Large intestine (tissue), 3 donors: ENCODE data around the gene MNT. TPM values are rescaled to one million over a fixed set of nuclear protein-coding genes. Genes with fewer than 3 reads are reported as not detected.
A peak's percentile ranks its signal among the peaks of the same experiment; 100 is the strongest.

ENCODE experiments used
- DNase-seq, 2 donors: peaks; one replicate each; pipeline versions ENCODE4 v3.0.0 to v3.0.0-alpha.2; 2013
- H3K27ac ChIP-seq: one replicate; pipeline ENCODE4 v1.5.1; 2013; ENCODE audit warnings: low read length
- H3K27me3 ChIP-seq: 2 replicates; pipeline ENCODE4 v1.6.1; 2013; ENCODE audit warnings: low read length; ENCODE audit not compliant: control insufficient read depth, insufficient read depth
- H3K36me3 ChIP-seq: 2 replicates; pipeline ENCODE4 v1.6.1; 2013; ENCODE audit warnings: low read length; ENCODE audit not compliant: control insufficient read depth, insufficient read depth
- H3K4me1 ChIP-seq: one replicate; pipeline ENCODE4 v1.6.1; 2013; ENCODE audit warnings: low read length; ENCODE audit not compliant: control insufficient read depth, insufficient read depth
- H3K4me3 ChIP-seq: one replicate; pipeline ENCODE4 v1.5.1; 2013; ENCODE audit warnings: low read length
- H3K9me3 ChIP-seq: one replicate; pipeline ENCODE4 v1.6.1; 2013; ENCODE audit warnings: mild to moderate bottlenecking, low read depth, low read length, moderate library complexity; ENCODE audit not compliant: control insufficient read depth
- WGBS: methylation state at CpG from one replicate; pipeline ENCODE4 v1.1.5; 2013; ENCODE audit warnings: low lambda C conversion rate; ENCODE audit not compliant: insufficient coverage; 5-methylcytosine and 5-hydroxymethylcytosine counted together
- polyA plus RNA-seq: library from polyadenylated mRNA; unstranded; fragments of 120-200 nt; gene quantifications from one replicate; pipeline ENCODE4 v1.2.1, GENCODE V29; 2013

The MNT gene
- polyA plus RNA-seq, 1 donor, result 20.3 TPM

GRCh38 chr17:2405247-2405926 is 4.5 kb upstream of the MNT start:
- peaks cover 2% of the 10 kb centered on the region for H3K36me3 ChIP-seq
- H3K27me3 ChIP-seq, result no peaks in the 10 kb centered on the region
- peak overlapping the region; percentile 100 for H3K27ac ChIP-seq
- H3K9me3 ChIP-seq, result no peaks in the 10 kb centered on the region
- no CpG with 5 or more reads among the region's 14 CpGs for WGBS
- H3K4me1 ChIP-seq, result peaks cover 45% of the 10 kb centered on the region
- no peak for DNase-seq
- no peak overlapping the region for H3K4me3 ChIP-seq

GRCh38 chr17:2403044-2403443 is 2.2 kb upstream of the MNT start:
- WGBS, result no CpG with 5 or more reads among the region's 4 CpGs
- Histone ChIP-seq H3K9me3 (peaks cover 5% of the 10 kb centered on the region), H3K4me1 (peaks cover 54% of the 10 kb centered on the region), H3K27ac (no peak overlapping the region), H3K36me3 (peaks cover 2% of the 10 kb centered on the region), H3K27me3 (no peaks in the 10 kb centered on the region), H3K4me3 (no peak overlapping the region)
- no peak for DNase-seq

- H3K4me3 ChIP-seq, result peak overlapping the region; percentile 61
- peaks cover 5% of the 10 kb centered on the region for H3K9me3 ChIP-seq
- no peaks in the 10 kb centered on the region for H3K27me3 ChIP-seq
- H3K4me1 ChIP-seq, result peaks cover 54% of the 10 kb centered on the region
- H3K36me3 ChIP-seq, result peaks cover 2% of the 10 kb centered on the region
- H3K27ac ChIP-seq, result peak overlapping the region; percentile 79
- WGBS, result no CpG with 5 or more reads among the region's 15 CpGs
- no peak for DNase-seq
Observed at GRCh38 chr17:2402544-2402943, 1.7 kb upstream of the MNT start.

- H3K27ac ChIP-seq, result peak overlapping the region; percentile 100
- H3K27me3 ChIP-seq, result no peaks in the 10 kb centered on the region
- peaks cover 5% of the 10 kb centered on the region for H3K9me3 ChIP-seq
- peak; percentile 99 to 100 for DNase-seq
- H3K4me1 ChIP-seq, result peaks cover 53% of the 10 kb centered on the region
- WGBS, result no CpG with 5 or more reads among the region's 72 CpGs
- peaks cover 2% of the 10 kb centered on the region for H3K36me3 ChIP-seq
- H3K4me3 ChIP-seq, result peak overlapping the region; percentile 77
Observed at GRCh38 chr17:2401426-2402221, 764 bp upstream of the MNT start.

GRCh38 chr17:2400474-2400866 is 390 bp downstream of the MNT start:
- WGBS, result no CpG with 5 or more reads among the region's 43 CpGs
- peak overlapping the region; percentile 96 for H3K4me3 ChIP-seq
- H3K9me3 ChIP-seq, result peaks cover 5% of the 10 kb centered on the region
- H3K27me3 ChIP-seq, result no peaks in the 10 kb centered on the region
- peaks cover 2% of the 10 kb centered on the region for H3K36me3 ChIP-seq
- peaks cover 53% of the 10 kb centered on the region for H3K4me1 ChIP-seq
- peak in 1 of 2 donors; percentile 66 for DNase-seq
- peak overlapping the region; percentile 100 for H3K27ac ChIP-seq

GRCh38 chr17:2399572-2400473 is 1.0 kb downstream of the MNT start:
- H3K36me3 ChIP-seq, result no peaks in the 10 kb centered on the region
- H3K9me3 ChIP-seq, result peaks cover 5% of the 10 kb centered on the region
- H3K4me3 ChIP-seq, result peak overlapping the region; percentile 96
- DNase-seq, result peak; percentile 98 to 99
- no peaks in the 10 kb centered on the region for H3K27me3 ChIP-seq
- H3K27ac ChIP-seq, result peak overlapping the region; percentile 100
- peaks cover 54% of the 10 kb centered on the region for H3K4me1 ChIP-seq
- WGBS, result no CpG with 5 or more reads among the region's 82 CpGs

- H3K36me3 ChIP-seq, result no peaks in the 10 kb centered on the region
- H3K27ac ChIP-seq, result peak overlapping the region; percentile 100
- peak; percentile 73 to 84 for DNase-seq
- H3K9me3 ChIP-seq, result peaks cover 5% of the 10 kb centered on the region
- peaks cover 57% of the 10 kb centered on the region for H3K4me1 ChIP-seq
- peak overlapping the region; percentile 82 for H3K4me3 ChIP-seq
- WGBS, result no CpG with 5 or more reads among the region's 55 CpGs
- H3K27me3 ChIP-seq, result no peaks in the 10 kb centered on the region
Observed at GRCh38 chr17:2398655-2399571, 1.9 kb downstream of the MNT start.

- Histone ChIP-seq H3K36me3 (no peaks in the 10 kb centered on the region), H3K27ac (peak overlapping the region; percentile 100), H3K9me3 (peaks cover 5% of the 10 kb centered on the region), H3K27me3 (no peaks in the 10 kb centered on the region), H3K4me3 (no peak overlapping the region), H3K4me1 (peaks cover 55% of the 10 kb centered on the region)
- no peak for DNase-seq
- no CpG with 5 or more reads among the region's 10 CpGs for WGBS
Observed at GRCh38 chr17:2398182-2398581, 2.7 kb downstream of the MNT start.

GRCh38 chr17:2397247-2398171 is 3.4 kb downstream of the MNT start:
- no peak overlapping the region for H3K4me3 ChIP-seq
- peaks cover 52% of the 10 kb centered on the region for H3K4me1 ChIP-seq
- peak overlapping the region; percentile 100 for H3K27ac ChIP-seq
- no peaks in the 10 kb centered on the region for H3K36me3 ChIP-seq
- DNase-seq, result no peak
- H3K27me3 ChIP-seq, result no peaks in the 10 kb centered on the region
- H3K9me3 ChIP-seq, result peaks cover 5% of the 10 kb centered on the region
- no CpG with 5 or more reads among the region's 12 CpGs for WGBS
